Neural cell (in vitro differentiated cells): ENCODE data around the gene EEPD1. TPM values are rescaled to one million over a fixed set of nuclear protein-coding genes. Genes with fewer than 3 reads are reported as not detected.

Source experiments
- H2AFZ ChIP-seq: fragments of 200-600, 300-800 bp; sonication (generic), shearing (Covaris generic); 2 replicates; pipeline ENCODE4 v1.6.0; 2014; ENCODE audit warnings: low read depth, mild to moderate bottlenecking, antibody characterized with exemption, low read length, moderate library complexity
- H3F3A ChIP-seq: fragments of 200-600 bp; shearing (Covaris generic); 2 replicates; pipeline ENCODE4 v1.6.1; 2016; ENCODE audit warnings: mild to moderate bottlenecking, moderate library complexity, mixed read lengths, antibody characterized with exemption, low read length; ENCODE audit not compliant: insufficient read depth, poor library complexity, severe bottlenecking
- H3K27ac ChIP-seq: fragments of 200-600, 300-800 bp; sonication (generic), shearing (Covaris generic); 2 replicates; pipeline ENCODE4 v1.5.1; 2014; ENCODE audit warnings: mild to moderate bottlenecking, low read length, moderate library complexity
- H3K27me3 ChIP-seq: fragments of 300-800, 200-600 bp; sonication (generic), shearing (Covaris generic); 2 replicates; pipeline ENCODE4 v1.6.0; 2014; ENCODE audit warnings: mild to moderate bottlenecking, low read depth, low read length, moderate library complexity; ENCODE audit not compliant: insufficient read depth
- H3K36me3 ChIP-seq: fragments of 300-800, 200-600 bp; sonication (generic), shearing (Covaris generic); 2 replicates; pipeline ENCODE4 v1.5.1; 2014; ENCODE audit warnings: mild to moderate bottlenecking, antibody characterized with exemption, low read length, moderate library complexity; ENCODE audit not compliant: insufficient read depth
- H3K4me2 ChIP-seq: fragments of 300-800, 200-600 bp; sonication (generic), shearing (Covaris generic); 2 replicates; pipeline ENCODE4 v1.6.0; 2014; ENCODE audit warnings: mild to moderate bottlenecking, low read length
- H3K4me3 ChIP-seq: fragments of 300-800, 200-600 bp; sonication (generic), shearing (Covaris generic); 2 replicates; pipeline ENCODE4 v1.5.1; 2014; ENCODE audit warnings: mild to moderate bottlenecking, low read length, moderate library complexity
- H3K79me2 ChIP-seq: fragments of 200-600 bp; shearing (Covaris generic); replicated peaks from 2 replicates; pipeline ENCODE4 v1.6.0; 2014; ENCODE audit warnings: mild to moderate bottlenecking, low read length, moderate library complexity; ENCODE audit not compliant: insufficient read depth
- H3K9ac ChIP-seq: fragments of 300-800, 200-600 bp; sonication (generic), shearing (Covaris generic); 2 replicates; pipeline ENCODE4 v1.6.1; 2016; ENCODE audit warnings: mild to moderate bottlenecking, low read length, mixed read lengths
- H3K9me2 ChIP-seq: fragments of 200-600 bp; shearing (Covaris generic); 2 replicates; pipeline ENCODE4 v1.6.1; 2016; ENCODE audit warnings: mild to moderate bottlenecking, low read length, mixed read lengths; ENCODE audit not compliant: insufficient read depth
- H3K9me3 ChIP-seq: fragments of 200-600, 300-800 bp; sonication (generic), shearing (Covaris generic); 2 replicates; pipeline ENCODE4 v1.6.1; 2016; ENCODE audit warnings: mild to moderate bottlenecking, mixed run types, low read length, moderate library complexity, mixed read lengths
- H4K20me1 ChIP-seq: fragments of 200-600 bp; shearing (Covaris generic); 2 replicates; pipeline ENCODE4 v1.6.1; 2016; ENCODE audit warnings: mild to moderate bottlenecking, mixed run types; ENCODE audit not compliant: insufficient read depth
- CTCF ChIP-seq: fragments of 450-650 bp; IDR thresholded peaks from 2 replicates; pipeline ENCODE4 v1.5.1; 2014; ENCODE audit warnings: antibody characterized with exemption, mild to moderate bottlenecking, moderate library complexity; ENCODE audit not compliant: poor library complexity, severe bottlenecking
- EP300 ChIP-seq: fragments of 450-650 bp; conservative IDR thresholded peaks from 2 replicates; pipeline ENCODE4 v1.6.1; 2014; ENCODE audit warnings: antibody characterized with exemption, mild to moderate bottlenecking, moderate library complexity; ENCODE audit not compliant: poor library complexity, severe bottlenecking
- EZH2 ChIP-seq: fragments of 200-600, 300-800 bp; shearing (Covaris generic), sonication (generic); IDR thresholded peaks from 2 replicates; pipeline ENCODE4 v1.6.1; 2014; ENCODE audit warnings: antibody characterized with exemption, low read length, borderline replicate concordance, mild to moderate bottlenecking; ENCODE audit not compliant: insufficient read depth, poor library complexity, severe bottlenecking
- MXI1 ChIP-seq: fragments of 450-650 bp; conservative IDR thresholded peaks from 2 replicates; pipeline ENCODE4 v1.6.1; 2014; ENCODE audit warnings: antibody characterized with exemption, mild to moderate bottlenecking; ENCODE audit not compliant: poor library complexity, severe bottlenecking
- POLR2AphosphoS5 ChIP-seq: IDR thresholded peaks from 2 replicates; pipeline ENCODE4 v1.6.1; 2012
- RAD21 ChIP-seq: fragments of 450-650 bp; conservative IDR thresholded peaks from 2 replicates; pipeline ENCODE4 v1.6.1; 2014; ENCODE audit warnings: antibody characterized with exemption, mild to moderate bottlenecking, moderate library complexity
- SMC3 ChIP-seq: fragments of 450-650 bp; conservative IDR thresholded peaks from 2 replicates; pipeline ENCODE4 v1.6.1; 2014; ENCODE audit warnings: antibody characterized with exemption, mild to moderate bottlenecking, moderate library complexity; ENCODE audit not compliant: poor library complexity
- TAF1 ChIP-seq: IDR thresholded peaks from 2 replicates; pipeline ENCODE4 v1.6.1; 2012; ENCODE audit warnings: low read depth
- polyA plus RNA-seq: library from polyadenylated mRNA; depleted of rRNA; stranded (reverse); fragments of >200 nt; gene quantifications from 2 replicates; pipeline ENCODE4 v1.2.3, GENCODE V29; 2014
- TF ChIP-seq, protein P1 (sequence below): IDR thresholded peaks from 2 replicates; pipeline ENCODE4 v1.6.1; 2012; ENCODE audit warnings: borderline replicate concordance

The EEPD1 gene
- polyA plus RNA-seq, 1 donor from 2014 or later = 4.2 TPM

DNA sequence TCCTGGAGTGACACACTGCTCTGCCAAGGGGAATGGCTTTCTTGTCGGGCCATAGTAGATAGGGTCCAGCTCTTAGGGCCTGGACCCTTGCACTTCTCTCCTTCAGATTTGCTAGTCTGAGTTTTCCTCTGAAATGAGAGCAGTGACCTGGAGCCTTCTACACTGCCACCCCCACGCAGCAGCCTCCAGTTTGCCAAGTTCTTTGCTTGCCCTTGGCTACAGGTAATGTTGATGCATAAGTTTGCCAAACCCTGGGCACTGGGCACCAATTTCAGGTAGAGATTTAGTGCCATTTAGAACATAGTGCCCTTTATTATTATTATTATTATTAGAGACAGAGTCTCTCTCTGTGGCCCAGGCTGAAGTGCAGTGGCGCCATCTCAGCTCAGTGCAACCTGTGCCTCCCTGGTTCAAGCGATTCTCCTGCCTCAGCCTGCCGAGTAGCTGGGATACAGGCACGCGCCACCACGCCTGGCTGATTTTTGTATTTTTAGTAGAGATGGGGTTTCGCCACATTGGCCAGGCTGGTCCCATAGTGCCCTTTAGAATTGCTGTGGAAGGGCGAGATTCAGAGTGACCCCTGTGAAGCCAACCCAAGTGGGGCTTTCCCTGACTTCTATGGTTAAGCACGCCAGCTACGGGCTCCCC, 14.5 kb downstream of the EEPD1 start:
- H3K4me3 ChIP-seq = no peak overlapping the region
- H4K20me1 ChIP-seq = no peaks in the 10 kb centered on the region
- no peaks in the 10 kb centered on the region for H3K27me3 ChIP-seq
- H3K79me2 ChIP-seq = no peaks in the 10 kb centered on the region
- H3K9me2 ChIP-seq = no peaks in the 10 kb centered on the region
- H3K9me3 ChIP-seq = no peaks in the 10 kb centered on the region
- no peak overlapping the region for H3K9ac ChIP-seq
- H3K27ac ChIP-seq = no peak overlapping the region
- H3K36me3 ChIP-seq = no peaks in the 10 kb centered on the region
- no peak overlapping the region for H3K4me2 ChIP-seq
- H2AFZ ChIP-seq = no peak overlapping the region
- H3F3A ChIP-seq = no peaks in the 10 kb centered on the region
- TF ChIP-seq MXI1 (no peak), CTCF (no peak), SMC3 (no peak), POLR2AphosphoS5 (no peak), EZH2 (no peak), EP300 (no peak), RAD21 (no peak), TAF1 (no peak)
- TF ChIP-seq, protein P1, sequence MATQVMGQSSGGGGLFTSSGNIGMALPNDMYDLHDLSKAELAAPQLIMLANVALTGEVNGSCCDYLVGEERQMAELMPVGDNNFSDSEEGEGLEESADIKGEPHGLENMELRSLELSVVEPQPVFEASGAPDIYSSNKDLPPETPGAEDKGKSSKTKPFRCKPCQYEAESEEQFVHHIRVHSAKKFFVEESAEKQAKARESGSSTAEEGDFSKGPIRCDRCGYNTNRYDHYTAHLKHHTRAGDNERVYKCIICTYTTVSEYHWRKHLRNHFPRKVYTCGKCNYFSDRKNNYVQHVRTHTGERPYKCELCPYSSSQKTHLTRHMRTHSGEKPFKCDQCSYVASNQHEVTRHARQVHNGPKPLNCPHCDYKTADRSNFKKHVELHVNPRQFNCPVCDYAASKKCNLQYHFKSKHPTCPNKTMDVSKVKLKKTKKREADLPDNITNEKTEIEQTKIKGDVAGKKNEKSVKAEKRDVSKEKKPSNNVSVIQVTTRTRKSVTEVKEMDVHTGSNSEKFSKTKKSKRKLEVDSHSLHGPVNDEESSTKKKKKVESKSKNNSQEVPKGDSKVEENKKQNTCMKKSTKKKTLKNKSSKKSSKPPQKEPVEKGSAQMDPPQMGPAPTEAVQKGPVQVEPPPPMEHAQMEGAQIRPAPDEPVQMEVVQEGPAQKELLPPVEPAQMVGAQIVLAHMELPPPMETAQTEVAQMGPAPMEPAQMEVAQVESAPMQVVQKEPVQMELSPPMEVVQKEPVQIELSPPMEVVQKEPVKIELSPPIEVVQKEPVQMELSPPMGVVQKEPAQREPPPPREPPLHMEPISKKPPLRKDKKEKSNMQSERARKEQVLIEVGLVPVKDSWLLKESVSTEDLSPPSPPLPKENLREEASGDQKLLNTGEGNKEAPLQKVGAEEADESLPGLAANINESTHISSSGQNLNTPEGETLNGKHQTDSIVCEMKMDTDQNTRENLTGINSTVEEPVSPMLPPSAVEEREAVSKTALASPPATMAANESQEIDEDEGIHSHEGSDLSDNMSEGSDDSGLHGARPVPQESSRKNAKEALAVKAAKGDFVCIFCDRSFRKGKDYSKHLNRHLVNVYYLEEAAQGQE = no peak

GRCh38 chr7:36171503-36171902, 18.4 kb downstream of the EEPD1 start:
- H2AFZ ChIP-seq = no peak overlapping the region

More at GRCh38 chr7:36171503-36171902, 18.4 kb downstream of the EEPD1 start:
- no peak for TF ChIP-seq EZH2
- no peak for TF ChIP-seq TAF1
- no peak for TF ChIP-seq EP300
- no peak for TF ChIP-seq RAD21
- no peak for TF ChIP-seq MXI1
- TF ChIP-seq CTCF = no peak
- TF ChIP-seq, protein P1 = no peak
- TF ChIP-seq SMC3 = no peak
- no peak overlapping the region for H3K9ac ChIP-seq
- H3K4me2 ChIP-seq = no peak overlapping the region
- no peaks in the 10 kb centered on the region for H3K27me3 ChIP-seq
- no peaks in the 10 kb centered on the region for H4K20me1 ChIP-seq
- H3K79me2 ChIP-seq = no peaks in the 10 kb centered on the region
- no peaks in the 10 kb centered on the region for H3F3A ChIP-seq
- no peak overlapping the region for H3K4me3 ChIP-seq
- no peak overlapping the region for H3K27ac ChIP-seq
- H3K9me2 ChIP-seq = no peaks in the 10 kb centered on the region
- no peaks in the 10 kb centered on the region for H3K9me3 ChIP-seq
- H3K36me3 ChIP-seq = no peaks in the 10 kb centered on the region
